ENCODE data around the gene POLN. TPM values are rescaled to one million over a fixed set of nuclear protein-coding genes. Genes with fewer than 3 reads are reported as not detected.

The POLN gene
- total RNA-seq, 1 donor from 2014 or later = 0.21 TPM

DNA sequence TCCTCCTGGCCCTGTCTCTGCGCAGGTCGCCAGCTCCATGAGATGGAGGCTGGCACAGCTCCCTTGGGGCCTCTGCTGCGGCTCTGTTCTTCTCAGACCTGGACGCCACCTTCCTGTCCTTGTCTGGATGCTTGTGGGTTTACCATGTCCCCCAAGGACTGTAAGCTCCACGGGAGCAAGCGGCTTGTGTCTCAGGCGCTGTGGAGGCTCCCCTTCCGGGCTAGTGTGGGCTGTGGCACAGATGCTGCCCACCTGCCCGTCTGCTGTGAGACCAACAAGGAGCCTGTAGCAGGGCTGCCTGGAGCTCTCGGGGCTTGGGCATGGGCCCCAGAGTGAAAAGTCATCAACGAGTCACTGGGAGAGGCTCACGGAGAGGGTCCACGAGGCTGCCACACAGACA is 157.6 kb downstream of the POLN start:
- no peak for TF ChIP-seq CTCF (IDR thresholded peaks at IDR 0.05)
- Histone ChIP-seq H3K9me3 (no peaks in the 10 kb centered on the region), H3K27ac (no peak overlapping the region), H3K36me3 (no peaks in the 10 kb centered on the region), H3K4me1 (no peaks in the 10 kb centered on the region), H3K4me3 (no peak overlapping the region), H3K27me3 (no peaks in the 10 kb centered on the region)
- peak in 1 of 2 donors; percentile 51 for DNase-seq (ENCODE audit: low spot score in 2 of 2)
- intact Hi-C loops (cut with DNase I) = no loop called here

GRCh38 chr4:2083826-2084160 is 158.1 kb downstream of the POLN start:
- Histone ChIP-seq H3K4me1 (no peaks in the 10 kb centered on the region), H3K36me3 (no peaks in the 10 kb centered on the region), H3K9me3 (no peaks in the 10 kb centered on the region), H3K27ac (no peak overlapping the region), H3K4me3 (no peak overlapping the region), H3K27me3 (no peaks in the 10 kb centered on the region)
- no peak for TF ChIP-seq CTCF (IDR thresholded peaks at IDR 0.05)
- intact Hi-C loops (cut with DNase I) = no loop called here
- DNase-seq (ENCODE audit: low spot score in 2 of 2) = no peak

GRCh38 chr4:2083116-2083825 is 158.7 kb downstream of the POLN start:
- Histone ChIP-seq H3K4me1 (no peaks in the 10 kb centered on the region), H3K36me3 (no peaks in the 10 kb centered on the region), H3K27me3 (no peaks in the 10 kb centered on the region), H3K9me3 (no peaks in the 10 kb centered on the region), H3K27ac (no peak overlapping the region), H3K4me3 (no peak overlapping the region)
- no peak for DNase-seq (ENCODE audit: low spot score in 2 of 2)
- TF ChIP-seq CTCF (IDR thresholded peaks at IDR 0.05) = no peak
- intact Hi-C loops (cut with DNase I) = no loop called here

DNA sequence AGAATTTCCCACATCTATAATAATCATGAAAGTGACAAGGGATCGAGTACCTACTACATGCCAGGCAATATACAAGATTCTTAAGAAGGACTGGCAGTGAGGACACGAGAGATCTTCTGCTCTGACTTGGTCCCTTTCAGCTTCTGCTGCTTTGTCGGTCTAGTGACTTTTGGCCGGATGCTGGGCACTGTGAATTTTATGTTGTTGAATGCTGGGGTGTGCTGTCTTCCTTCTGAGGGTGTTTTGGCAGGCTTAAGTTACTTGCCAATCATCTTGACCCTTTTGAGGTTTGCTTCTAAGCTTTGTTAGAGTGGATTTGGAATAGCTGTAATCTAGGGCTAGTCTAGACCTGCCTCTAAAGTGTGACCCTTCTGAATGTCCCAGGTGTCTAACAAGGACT is 159.3 kb downstream of the POLN start:
- no peak for TF ChIP-seq CTCF (IDR thresholded peaks at IDR 0.05)
- H3K27me3 ChIP-seq = no peaks in the 10 kb centered on the region
- H3K9me3 ChIP-seq = no peaks in the 10 kb centered on the region
- H3K4me3 ChIP-seq = no peak overlapping the region
- H3K27ac ChIP-seq = no peak overlapping the region
- H3K4me1 ChIP-seq = no peaks in the 10 kb centered on the region
- no peaks in the 10 kb centered on the region for H3K36me3 ChIP-seq
- no peak for DNase-seq (ENCODE audit: low spot score in 2 of 2)
- intact Hi-C loops (cut with DNase I) = no loop called here

DNA sequence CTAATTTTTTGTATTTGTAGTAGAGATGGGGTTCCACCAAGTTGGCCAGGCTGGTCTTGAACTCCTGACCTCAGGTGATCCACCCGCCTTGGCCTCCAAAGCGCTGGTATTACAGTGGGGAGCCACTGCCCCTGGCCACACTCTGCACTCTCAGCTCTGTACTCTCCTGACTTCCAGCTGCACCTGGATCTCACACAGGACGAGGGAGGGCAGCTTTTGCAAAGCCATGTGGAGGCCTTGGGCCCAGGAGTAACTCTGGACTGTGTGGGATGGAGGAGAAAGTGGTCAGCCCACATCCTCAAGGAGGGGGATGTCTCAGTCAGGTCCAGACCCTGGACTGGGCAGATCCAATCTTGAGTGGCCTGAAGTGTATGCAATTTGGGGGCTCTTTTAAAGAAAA is 159.8 kb downstream of the POLN start:
- H3K4me3 ChIP-seq = no peak overlapping the region
- DNase-seq (ENCODE audit: low spot score in 2 of 2) = peak in 1 of 2 donors; percentile 30
- no peak overlapping the region for H3K27ac ChIP-seq
- TF ChIP-seq CTCF (IDR thresholded peaks at IDR 0.05) = no peak
- no peaks in the 10 kb centered on the region for H3K4me1 ChIP-seq
- H3K27me3 ChIP-seq = no peaks in the 10 kb centered on the region
- intact Hi-C loops (cut with DNase I) = no loop called here
- no peaks in the 10 kb centered on the region for H3K9me3 ChIP-seq
- no peaks in the 10 kb centered on the region for H3K36me3 ChIP-seq

DNA sequence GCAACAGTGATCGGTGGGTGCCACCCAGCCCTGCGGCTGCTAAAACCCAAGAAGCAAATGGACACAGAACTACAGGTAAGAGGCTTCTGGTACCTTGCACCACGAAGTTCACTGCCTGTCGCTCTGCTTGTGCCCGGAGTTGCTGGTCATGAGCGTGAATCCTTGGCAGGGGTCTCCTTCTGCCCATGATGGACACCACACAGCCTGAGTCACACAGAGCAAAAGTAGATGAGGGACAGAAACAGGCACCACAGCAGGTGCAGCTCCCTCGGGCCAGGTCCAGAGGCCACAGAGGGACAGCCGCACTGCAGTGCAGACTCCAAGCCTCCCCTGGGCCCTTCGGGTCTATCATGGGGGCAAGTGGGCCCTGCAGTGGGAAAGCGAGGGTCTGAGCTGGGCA is 160.4 kb downstream of the POLN start:
- TF ChIP-seq CTCF (IDR thresholded peaks at IDR 0.05) = no peak
- no peak overlapping the region for H3K27ac ChIP-seq
- DNase-seq (ENCODE audit: low spot score in 2 of 2) = peak in 1 of 2 donors; percentile 52
- intact Hi-C loops (cut with DNase I) = no loop called here
- H3K36me3 ChIP-seq = no peaks in the 10 kb centered on the region
- no peaks in the 10 kb centered on the region for H3K9me3 ChIP-seq
- H3K27me3 ChIP-seq = no peaks in the 10 kb centered on the region
- no peaks in the 10 kb centered on the region for H3K4me1 ChIP-seq
- H3K4me3 ChIP-seq = no peak overlapping the region

Measured in ascending aorta (tissue), 2 donors.